ENCODE measurements around the gene PLEKHA4. TPM values are rescaled to one million over a fixed set of nuclear protein-coding genes. Genes with fewer than 3 reads are reported as not detected.

The PLEKHA4 gene
- total RNA-seq, 1 donor, result 6.0 TPM

DNA sequence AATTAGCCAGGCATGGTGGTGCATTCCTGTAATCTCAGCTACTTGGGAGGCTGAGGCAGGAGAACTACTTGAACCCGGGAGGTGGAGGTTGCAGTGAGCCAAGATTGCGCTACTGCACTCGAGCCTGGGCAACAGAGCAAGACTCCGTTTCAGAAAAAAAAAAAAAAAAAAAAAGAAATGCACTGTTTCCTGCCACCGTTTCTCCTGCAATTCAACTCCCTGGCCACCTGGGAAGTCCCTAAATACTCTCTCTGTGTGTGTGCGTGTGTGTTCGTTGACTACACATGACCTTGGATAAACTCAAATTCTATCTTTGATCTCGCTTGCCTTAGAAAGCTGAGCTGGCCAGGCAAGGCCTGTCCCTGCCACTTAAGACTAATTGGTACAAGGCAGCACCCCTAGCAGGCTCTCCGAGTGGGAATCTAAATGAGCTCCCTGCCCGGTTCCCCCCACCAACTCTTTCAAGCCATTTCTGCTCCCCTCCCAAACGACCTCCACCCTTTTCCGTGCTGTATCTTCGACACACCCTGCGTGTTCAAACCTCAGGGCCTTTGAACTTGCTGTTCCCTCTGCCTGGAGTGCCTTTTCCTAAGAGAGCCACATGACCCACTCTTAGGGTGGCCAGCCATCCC is 52.4 kb downstream of the PLEKHA4 start:
- no peak overlapping the region for H3K4me3 ChIP-seq (ENCODE audit: low read depth, low read length)
- no peak for DNase-seq (ENCODE audit: low read depth)
- TF ChIP-seq, protein P1, sequence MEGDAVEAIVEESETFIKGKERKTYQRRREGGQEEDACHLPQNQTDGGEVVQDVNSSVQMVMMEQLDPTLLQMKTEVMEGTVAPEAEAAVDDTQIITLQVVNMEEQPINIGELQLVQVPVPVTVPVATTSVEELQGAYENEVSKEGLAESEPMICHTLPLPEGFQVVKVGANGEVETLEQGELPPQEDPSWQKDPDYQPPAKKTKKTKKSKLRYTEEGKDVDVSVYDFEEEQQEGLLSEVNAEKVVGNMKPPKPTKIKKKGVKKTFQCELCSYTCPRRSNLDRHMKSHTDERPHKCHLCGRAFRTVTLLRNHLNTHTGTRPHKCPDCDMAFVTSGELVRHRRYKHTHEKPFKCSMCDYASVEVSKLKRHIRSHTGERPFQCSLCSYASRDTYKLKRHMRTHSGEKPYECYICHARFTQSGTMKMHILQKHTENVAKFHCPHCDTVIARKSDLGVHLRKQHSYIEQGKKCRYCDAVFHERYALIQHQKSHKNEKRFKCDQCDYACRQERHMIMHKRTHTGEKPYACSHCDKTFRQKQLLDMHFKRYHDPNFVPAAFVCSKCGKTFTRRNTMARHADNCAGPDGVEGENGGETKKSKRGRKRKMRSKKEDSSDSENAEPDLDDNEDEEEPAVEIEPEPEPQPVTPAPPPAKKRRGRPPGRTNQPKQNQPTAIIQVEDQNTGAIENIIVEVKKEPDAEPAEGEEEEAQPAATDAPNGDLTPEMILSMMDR (IDR thresholded peaks at IDR 0.05; ENCODE audit: insufficient read depth, low read depth, low read length), result no peak

DNA sequence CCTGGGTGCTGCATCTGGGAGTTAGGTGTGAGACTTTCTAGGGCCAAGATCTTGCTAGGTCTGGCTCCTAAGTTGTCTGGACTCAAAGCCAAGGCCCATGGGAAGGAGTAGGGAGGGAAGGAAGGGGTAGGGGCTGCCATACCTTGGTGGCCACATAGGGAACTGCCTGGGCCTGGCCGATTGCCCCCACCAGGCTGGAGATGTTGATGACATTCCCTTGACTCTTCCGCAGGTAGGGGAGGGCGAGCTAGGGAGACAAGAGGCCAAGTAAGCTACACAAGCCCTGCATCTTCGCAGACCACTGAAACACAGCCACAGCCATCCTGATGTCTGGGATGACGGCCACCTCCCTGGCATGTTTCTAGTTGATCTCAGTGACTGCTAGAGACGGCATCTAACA is 53.5 kb downstream of the PLEKHA4 start:
- TF ChIP-seq, protein P1 (IDR thresholded peaks at IDR 0.05; ENCODE audit: insufficient read depth, low read depth, low read length), result no peak
- H3K4me3 ChIP-seq (ENCODE audit: low read depth, low read length), result no peak overlapping the region

DNA sequence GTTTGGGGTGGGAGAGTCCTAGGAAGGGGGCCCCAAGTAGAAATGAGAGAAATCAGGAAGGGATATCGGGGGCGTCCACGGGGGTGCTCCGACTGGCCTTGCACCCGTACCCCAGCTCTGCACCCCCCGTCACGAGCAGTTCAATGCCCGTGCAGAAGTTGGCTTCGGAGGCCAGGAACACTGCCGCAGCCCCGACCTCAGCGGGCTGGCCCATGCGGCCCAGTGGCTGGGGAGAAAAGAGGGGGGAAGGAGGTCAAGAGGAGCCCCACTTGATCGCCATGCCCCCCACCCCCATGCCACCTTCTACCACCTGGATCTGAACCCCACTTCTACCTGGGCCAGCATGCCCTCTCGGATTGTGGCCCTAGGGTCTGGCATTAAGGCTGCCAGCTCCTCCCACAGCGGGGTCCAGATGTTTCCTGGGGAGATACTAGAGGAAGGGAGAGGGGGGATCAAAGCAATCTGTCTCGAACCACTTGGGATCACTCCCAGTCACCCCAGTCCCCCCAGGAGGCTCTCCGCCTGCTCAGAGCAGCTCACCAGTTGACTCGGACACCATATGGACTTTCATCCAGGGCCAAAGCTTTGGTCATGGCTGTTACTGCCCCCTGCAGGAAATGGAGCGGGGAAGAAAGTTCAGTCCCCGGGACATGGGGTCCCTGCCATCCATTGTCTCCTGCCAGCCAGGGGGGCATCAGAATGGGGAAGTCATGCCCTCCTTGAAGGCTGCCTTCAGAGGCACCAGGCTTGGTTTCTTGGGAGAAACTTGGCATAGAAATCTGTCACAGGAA is 55.1 kb downstream of the PLEKHA4 start:
- TF ChIP-seq, protein P1 (IDR thresholded peaks at IDR 0.05; ENCODE audit: insufficient read depth, low read depth, low read length), result peak; percentile 20
- H3K4me3 ChIP-seq (ENCODE audit: low read depth, low read length), result no peak overlapping the region
- DNase-seq (ENCODE audit: low read depth), result no peak

More for the DNA sequence above, 53.5 kb downstream of the PLEKHA4 start:
- DNase-seq (ENCODE audit: low read depth), result no peak

DNA sequence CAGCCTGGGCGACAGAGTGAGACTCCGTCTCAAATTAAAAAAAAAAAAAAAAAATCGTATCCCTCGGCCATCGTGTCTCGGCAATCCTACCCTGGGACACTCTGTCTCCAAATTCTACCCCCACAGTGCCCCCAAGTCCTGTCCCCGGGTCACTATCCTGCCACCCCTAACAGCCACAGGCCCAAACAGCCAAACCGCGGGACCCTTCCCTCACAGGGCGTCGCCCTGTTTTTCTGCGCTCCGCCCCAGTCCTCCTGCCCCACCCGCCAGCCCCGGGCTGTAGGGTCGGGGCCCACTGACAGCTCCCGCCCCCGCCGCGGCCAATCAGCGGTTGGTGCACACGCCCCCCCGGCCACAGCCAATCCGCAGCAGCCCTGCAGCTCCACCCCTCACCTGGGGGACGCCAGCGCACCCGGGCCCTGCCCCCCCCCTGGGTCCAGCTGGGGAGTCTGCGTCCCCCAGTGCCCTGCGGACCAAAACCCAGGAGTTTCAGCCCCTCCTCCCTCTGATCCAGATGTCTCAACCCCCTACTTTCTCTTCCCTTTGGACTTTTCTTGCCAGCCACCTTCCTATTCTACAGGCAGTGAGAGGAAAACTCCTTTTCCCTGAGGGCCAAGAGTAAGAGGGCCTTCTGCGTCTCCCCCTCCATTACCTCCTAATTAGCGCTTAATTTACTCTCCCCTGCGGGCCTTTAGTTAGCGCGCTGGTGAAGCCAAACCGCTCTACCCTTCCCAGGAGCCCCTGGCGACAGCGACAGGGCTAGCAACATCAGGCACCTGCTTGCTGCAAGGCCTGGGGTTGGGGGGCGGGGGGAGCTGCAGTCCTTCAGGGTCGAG is 56.1 kb downstream of the PLEKHA4 start:
- TF ChIP-seq, protein P1 (IDR thresholded peaks at IDR 0.05; ENCODE audit: insufficient read depth, low read depth, low read length), result no peak
- peak; percentile 68 for DNase-seq (ENCODE audit: low read depth)
- H3K4me3 ChIP-seq (ENCODE audit: low read depth, low read length), result peak overlapping the region; percentile 76

DNA sequence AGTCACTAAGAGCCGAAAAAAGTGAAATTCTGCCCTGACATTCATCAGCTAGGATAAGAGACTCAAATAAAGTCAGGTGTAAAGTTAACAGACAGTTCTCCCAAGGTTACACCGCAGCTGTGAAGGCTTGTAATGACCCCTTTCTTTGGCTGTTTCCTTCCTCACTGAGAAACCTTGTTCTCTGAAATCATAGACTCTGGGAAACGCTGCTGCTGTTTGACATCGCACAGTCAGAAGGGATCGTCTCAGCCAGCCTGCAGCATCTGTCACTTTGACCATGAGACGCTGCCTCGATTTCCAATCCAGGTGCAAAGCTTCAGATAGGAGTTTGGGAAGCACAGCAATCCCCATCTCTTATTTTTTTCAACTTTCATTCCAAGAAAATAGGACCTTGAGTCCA is 58.3 kb downstream of the PLEKHA4 start:
- no peak for DNase-seq (ENCODE audit: low read depth)
- peak overlapping the region; percentile 76 for H3K4me3 ChIP-seq (ENCODE audit: low read depth, low read length)
- TF ChIP-seq, protein P1 (IDR thresholded peaks at IDR 0.05; ENCODE audit: insufficient read depth, low read depth, low read length), result no peak

DNA sequence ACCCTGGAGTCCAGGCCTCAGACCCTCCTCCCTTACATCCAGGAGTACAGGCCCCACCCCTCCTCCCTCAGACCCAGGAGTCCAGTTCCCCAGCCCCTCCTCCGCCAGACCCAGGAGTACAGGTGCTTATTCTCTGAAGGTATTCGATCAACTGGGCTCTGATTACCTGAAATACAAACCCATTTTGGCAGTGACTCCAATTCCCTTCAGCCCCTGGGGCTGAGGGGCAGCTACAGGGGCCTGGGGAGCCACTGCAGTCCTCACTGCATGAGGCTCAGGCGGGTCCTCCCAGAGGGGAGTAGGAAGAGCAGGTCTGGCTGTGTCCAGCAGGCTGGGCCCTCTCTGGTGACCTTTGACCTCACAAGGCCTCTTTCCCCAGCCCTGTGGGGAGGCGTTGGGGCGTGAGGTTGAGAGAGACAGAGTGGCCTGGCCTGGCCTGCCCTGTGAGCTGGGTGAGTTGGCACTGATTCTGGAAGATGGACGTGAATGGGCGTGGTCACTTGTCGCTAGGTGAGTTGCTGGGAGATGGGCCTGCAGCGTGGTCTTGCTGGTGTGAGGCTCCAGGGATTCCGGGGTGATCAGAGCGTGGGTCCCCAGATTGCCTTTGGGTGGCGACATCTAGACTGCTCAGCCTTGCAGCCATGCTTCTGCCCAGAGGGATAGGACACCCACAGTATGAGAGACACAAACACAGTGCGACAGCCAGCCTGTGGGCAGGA is 60.7 kb downstream of the PLEKHA4 start:
- TF ChIP-seq, protein P1 (IDR thresholded peaks at IDR 0.05; ENCODE audit: insufficient read depth, low read depth, low read length), result no peak
- DNase-seq (ENCODE audit: low read depth), result no peak
- H3K4me3 ChIP-seq (ENCODE audit: low read depth, low read length), result no peak overlapping the region
